Vagina (tissue), 2 donors: ENCODE data around the gene GPX1.

Experiments used
- CTCF ChIP-seq, 3 experiments: fragments of 450-650 bp in 2 of 3; fragments of 200-600 bp in 1 of 3; sonication (generic) in 1 of 3; IDR thresholded peaks; one replicate each; pipeline ENCODE4 v1.5.1; 2017 to 2019; ENCODE audit warnings: antibody characterized with exemption in 3 of 3, mild to moderate bottlenecking in 2 of 3, moderate library complexity in 2 of 3
- POLR2A ChIP-seq, 2 donors: fragments of 450-650 bp; IDR thresholded peaks; one replicate each; pipeline ENCODE4 v1.6.1; 2017; ENCODE audit warnings: antibody characterized with exemption in 2 of 2, mild to moderate bottlenecking in 2 of 2, moderate library complexity in 2 of 2
- POLR2AphosphoS5 ChIP-seq, 2 donors: sonication (generic); formaldehyde crosslinking; IDR thresholded peaks; one replicate each; pipeline ENCODE4 v1.9.0; 2017; ENCODE audit warnings: antibody characterized with exemption in 2 of 2, mild to moderate bottlenecking in 2 of 2, low read depth in 1 of 2; ENCODE audit not compliant: insufficient read depth in 1 of 2

- no peak for TF ChIP-seq CTCF (IDR thresholded peaks at IDR 0.05)
- no peak for TF ChIP-seq POLR2A (IDR thresholded peaks at IDR 0.05)
- TF ChIP-seq POLR2AphosphoS5 (IDR thresholded peaks at IDR 0.05; ENCODE audit: insufficient read depth in 1 of 2, low read depth in 1 of 2): no peak
These were observed 31.1 kb upstream of the GPX1 start for GRCh38 chr3:49389297-49389696.
